ENCODE measurements around the gene CDH13.

Gene CDH13

GRCh38 chr16:82947698-82948097 is 320.9 kb downstream of the CDH13 start:
- no peak overlapping the region for H3K27ac ChIP-seq (ENCODE audit: low read length)
- H3K9me3 ChIP-seq (ENCODE audit: control insufficient read depth in 2 of 2, low read length in 2 of 2): peaks cover 0 to 2% of the 10 kb centered on the region in 2 donors
- H3K36me3 ChIP-seq (ENCODE audit: control insufficient read depth in 2 of 2, insufficient read depth in 2 of 2, low read length in 2 of 2): no peaks in the 10 kb centered on the region
- no peak overlapping the region for H3K4me3 ChIP-seq (ENCODE audit: low read length in 2 of 2)
- H3K27me3 ChIP-seq (ENCODE audit: control insufficient read depth in 1 of 2, insufficient read depth in 2 of 2, low read length in 2 of 2): no peaks in the 10 kb centered on the region
- no peak overlapping the region for H3K9ac ChIP-seq (ENCODE audit: low read length in 2 of 2)
- H3K4me1 ChIP-seq (ENCODE audit: control insufficient read depth, insufficient read depth, low read length): peaks cover 3% of the 10 kb centered on the region

DNA sequence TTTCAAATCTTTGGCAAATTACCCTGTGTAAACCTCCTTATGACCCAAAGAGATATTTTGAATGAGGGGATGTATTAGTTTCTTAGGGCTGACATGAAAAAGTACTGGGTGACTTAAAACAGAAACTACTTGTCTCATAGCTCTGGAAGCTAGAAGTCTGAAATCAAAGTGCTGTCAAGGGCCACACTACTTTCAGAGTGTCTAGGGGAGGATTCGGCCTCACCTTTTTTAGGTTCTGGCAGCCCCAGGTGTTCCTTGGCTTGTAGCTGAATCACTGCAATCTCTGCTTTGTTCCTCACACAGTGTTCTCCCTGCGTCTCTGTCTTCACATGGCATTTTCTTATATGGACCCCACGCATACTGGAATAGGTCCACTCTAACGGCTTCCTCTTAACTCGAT is 322.2 kb downstream of the CDH13 start:
- H3K4me3 ChIP-seq (ENCODE audit: low read length in 2 of 2): peak overlapping the region in 1 of 2 donors; percentile 3
- no peaks in the 10 kb centered on the region for H3K27me3 ChIP-seq (ENCODE audit: control insufficient read depth in 1 of 2, insufficient read depth in 2 of 2, low read length in 2 of 2)
- peak overlapping the region; percentile 37 for H3K27ac ChIP-seq (ENCODE audit: low read length)
- no peaks in the 10 kb centered on the region for H3K36me3 ChIP-seq (ENCODE audit: control insufficient read depth in 2 of 2, insufficient read depth in 2 of 2, low read length in 2 of 2)
- H3K4me1 ChIP-seq (ENCODE audit: control insufficient read depth, insufficient read depth, low read length): peaks cover 3% of the 10 kb centered on the region
- peaks cover 0 to 2% of the 10 kb centered on the region in 2 donors for H3K9me3 ChIP-seq (ENCODE audit: control insufficient read depth in 2 of 2, low read length in 2 of 2)
- H3K9ac ChIP-seq (ENCODE audit: low read length in 2 of 2): no peak overlapping the region

- peaks cover 3% of the 10 kb centered on the region for H3K4me1 ChIP-seq (ENCODE audit: control insufficient read depth, insufficient read depth, low read length)
- H3K4me3 ChIP-seq (ENCODE audit: low read length in 2 of 2): no peak overlapping the region
- H3K27me3 ChIP-seq (ENCODE audit: control insufficient read depth in 1 of 2, insufficient read depth in 2 of 2, low read length in 2 of 2): no peaks in the 10 kb centered on the region
- no peak overlapping the region for H3K27ac ChIP-seq (ENCODE audit: low read length)
- no peaks in the 10 kb centered on the region for H3K36me3 ChIP-seq (ENCODE audit: control insufficient read depth in 2 of 2, insufficient read depth in 2 of 2, low read length in 2 of 2)
- peaks cover 0 to 2% of the 10 kb centered on the region in 2 donors for H3K9me3 ChIP-seq (ENCODE audit: control insufficient read depth in 2 of 2, low read length in 2 of 2)
- no peak overlapping the region for H3K9ac ChIP-seq (ENCODE audit: low read length in 2 of 2)
Measured at GRCh38 chr16:82953517-82953916, 326.7 kb downstream of the CDH13 start.

- H3K27me3 ChIP-seq (ENCODE audit: control insufficient read depth in 1 of 2, insufficient read depth in 2 of 2, low read length in 2 of 2): no peaks in the 10 kb centered on the region
Measured at GRCh38 chr16:82954224-82954929, 327.6 kb downstream of the CDH13 start.

GRCh38 chr16:82955741-82956348 is 329.1 kb downstream of the CDH13 start:
- H3K9ac ChIP-seq (ENCODE audit: low read length in 2 of 2): no peak overlapping the region
- peaks cover 0 to 2% of the 10 kb centered on the region in 2 donors for H3K9me3 ChIP-seq (ENCODE audit: control insufficient read depth in 2 of 2, low read length in 2 of 2)
- no peaks in the 10 kb centered on the region for H3K4me1 ChIP-seq (ENCODE audit: control insufficient read depth, insufficient read depth, low read length)
- H3K27ac ChIP-seq (ENCODE audit: low read length): no peak overlapping the region
- H3K4me3 ChIP-seq (ENCODE audit: low read length in 2 of 2): no peak overlapping the region
- no peaks in the 10 kb centered on the region for H3K36me3 ChIP-seq (ENCODE audit: control insufficient read depth in 2 of 2, insufficient read depth in 2 of 2, low read length in 2 of 2)
- H3K27me3 ChIP-seq (ENCODE audit: control insufficient read depth in 1 of 2, insufficient read depth in 2 of 2, low read length in 2 of 2): no peaks in the 10 kb centered on the region

More at GRCh38 chr16:82954224-82954929, 327.6 kb downstream of the CDH13 start:
- Histone ChIP-seq H3K9ac (ENCODE audit: low read length in 2 of 2) (no peak overlapping the region), H3K4me1 (ENCODE audit: control insufficient read depth, insufficient read depth, low read length) (no peaks in the 10 kb centered on the region), H3K27ac (ENCODE audit: low read length) (no peak overlapping the region), H3K36me3 (ENCODE audit: control insufficient read depth in 2 of 2, insufficient read depth in 2 of 2, low read length in 2 of 2) (no peaks in the 10 kb centered on the region), H3K9me3 (ENCODE audit: control insufficient read depth in 2 of 2, low read length in 2 of 2) (peaks cover 0 to 2% of the 10 kb centered on the region in 2 donors), H3K4me3 (ENCODE audit: low read length in 2 of 2) (no peak overlapping the region)

GRCh38 chr16:82957212-82957611 is 330.4 kb downstream of the CDH13 start:
- Histone ChIP-seq H3K4me3 (ENCODE audit: low read length in 2 of 2) (no peak overlapping the region), H3K4me1 (ENCODE audit: control insufficient read depth, insufficient read depth, low read length) (no peaks in the 10 kb centered on the region), H3K27ac (ENCODE audit: low read length) (no peak overlapping the region), H3K9ac (ENCODE audit: low read length in 2 of 2) (no peak overlapping the region), H3K9me3 (ENCODE audit: control insufficient read depth in 2 of 2, low read length in 2 of 2) (no peaks in the 10 kb centered on the region), H3K36me3 (ENCODE audit: control insufficient read depth in 2 of 2, insufficient read depth in 2 of 2, low read length in 2 of 2) (no peaks in the 10 kb centered on the region), H3K27me3 (ENCODE audit: control insufficient read depth in 1 of 2, insufficient read depth in 2 of 2, low read length in 2 of 2) (no peaks in the 10 kb centered on the region)

GRCh38 chr16:82960918-82961317 is 334.1 kb downstream of the CDH13 start:
- no peak overlapping the region for H3K4me3 ChIP-seq (ENCODE audit: low read length in 2 of 2)
- H3K9ac ChIP-seq (ENCODE audit: low read length in 2 of 2): no peak overlapping the region
- H3K27ac ChIP-seq (ENCODE audit: low read length): no peak overlapping the region
- no peaks in the 10 kb centered on the region for H3K9me3 ChIP-seq (ENCODE audit: control insufficient read depth in 2 of 2, low read length in 2 of 2)
- no peaks in the 10 kb centered on the region for H3K36me3 ChIP-seq (ENCODE audit: control insufficient read depth in 2 of 2, insufficient read depth in 2 of 2, low read length in 2 of 2)
- no peaks in the 10 kb centered on the region for H3K4me1 ChIP-seq (ENCODE audit: control insufficient read depth, insufficient read depth, low read length)
- H3K27me3 ChIP-seq (ENCODE audit: control insufficient read depth in 1 of 2, insufficient read depth in 2 of 2, low read length in 2 of 2): no peaks in the 10 kb centered on the region

DNA sequence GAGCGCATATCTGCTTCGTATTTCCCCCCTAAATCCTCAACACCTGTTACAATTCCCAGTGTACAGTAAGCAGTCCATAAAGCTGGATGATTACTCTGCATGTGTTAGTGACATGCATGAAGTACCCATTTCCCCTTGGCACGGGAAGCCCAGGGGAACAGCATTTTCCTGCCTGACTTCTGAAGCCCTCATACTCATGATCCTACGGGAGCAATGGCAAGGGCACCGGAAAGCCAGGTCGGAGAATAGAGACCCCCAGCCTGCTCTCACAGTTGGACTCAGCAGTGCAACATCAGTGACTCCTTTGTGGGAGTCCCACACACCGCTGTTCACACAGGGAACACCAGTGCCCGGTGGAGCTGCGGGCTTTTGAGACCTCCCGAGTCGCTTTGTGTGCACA is 336.9 kb downstream of the CDH13 start:
- Histone ChIP-seq H3K9ac (ENCODE audit: low read length in 2 of 2) (no peak overlapping the region), H3K4me3 (ENCODE audit: low read length in 2 of 2) (no peak overlapping the region), H3K9me3 (ENCODE audit: control insufficient read depth in 2 of 2, low read length in 2 of 2) (no peaks in the 10 kb centered on the region), H3K27ac (ENCODE audit: low read length) (no peak overlapping the region), H3K27me3 (ENCODE audit: control insufficient read depth in 1 of 2, insufficient read depth in 2 of 2, low read length in 2 of 2) (no peaks in the 10 kb centered on the region), H3K36me3 (ENCODE audit: control insufficient read depth in 2 of 2, insufficient read depth in 2 of 2, low read length in 2 of 2) (no peaks in the 10 kb centered on the region), H3K4me1 (ENCODE audit: control insufficient read depth, insufficient read depth, low read length) (no peaks in the 10 kb centered on the region)

DNA sequence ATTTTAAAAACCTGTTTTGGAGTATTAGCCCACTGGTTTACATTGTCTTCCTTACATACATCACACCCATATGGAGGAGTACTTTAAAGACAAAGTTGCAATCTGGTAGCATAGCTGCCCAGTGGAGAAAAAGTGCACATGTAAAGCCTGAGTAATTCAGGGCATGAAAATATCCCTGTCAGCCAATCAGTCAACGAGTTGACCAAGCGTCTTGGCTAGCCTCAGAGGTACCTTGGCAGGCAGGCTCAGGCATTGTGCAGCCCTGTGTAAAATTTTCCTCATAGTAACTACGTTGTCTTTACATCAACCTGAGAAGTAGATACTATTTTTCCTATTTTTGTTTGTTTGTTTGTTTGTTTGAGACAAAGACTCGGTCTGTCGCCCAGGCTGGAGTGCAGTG is 339.0 kb downstream of the CDH13 start:
- H3K9ac ChIP-seq (ENCODE audit: low read length in 2 of 2): no peak overlapping the region
- no peaks in the 10 kb centered on the region for H3K9me3 ChIP-seq (ENCODE audit: control insufficient read depth in 2 of 2, low read length in 2 of 2)
- H3K4me3 ChIP-seq (ENCODE audit: low read length in 2 of 2): no peak overlapping the region
- no peak overlapping the region for H3K27ac ChIP-seq (ENCODE audit: low read length)
- no peaks in the 10 kb centered on the region for H3K27me3 ChIP-seq (ENCODE audit: control insufficient read depth in 1 of 2, insufficient read depth in 2 of 2, low read length in 2 of 2)
- no peaks in the 10 kb centered on the region for H3K4me1 ChIP-seq (ENCODE audit: control insufficient read depth, insufficient read depth, low read length)
- no peaks in the 10 kb centered on the region for H3K36me3 ChIP-seq (ENCODE audit: control insufficient read depth in 2 of 2, insufficient read depth in 2 of 2, low read length in 2 of 2)

DNA sequence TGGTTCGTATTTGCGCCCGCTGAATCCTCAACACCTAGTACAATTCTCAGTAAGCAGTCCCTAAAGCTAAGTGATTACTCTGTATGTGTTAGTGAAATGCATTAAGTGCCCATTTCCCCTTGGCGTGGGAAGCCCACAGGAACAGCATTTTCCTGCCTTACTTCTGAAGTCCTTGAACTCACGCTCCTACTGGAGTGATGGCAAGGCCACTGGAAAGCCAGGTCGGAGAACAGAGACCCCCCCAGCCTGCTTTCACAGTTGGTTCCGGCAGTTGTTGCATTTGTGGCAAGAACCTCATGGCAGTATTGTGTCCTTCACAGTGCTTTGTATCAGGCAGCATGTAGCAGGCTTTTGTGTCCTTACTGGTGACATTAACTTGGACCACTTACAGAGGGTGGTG is 340.7 kb downstream of the CDH13 start:
- Histone ChIP-seq H3K27me3 (ENCODE audit: control insufficient read depth in 1 of 2, insufficient read depth in 2 of 2, low read length in 2 of 2) (no peaks in the 10 kb centered on the region), H3K9me3 (ENCODE audit: control insufficient read depth in 2 of 2, low read length in 2 of 2) (no peaks in the 10 kb centered on the region), H3K4me3 (ENCODE audit: low read length in 2 of 2) (no peak overlapping the region), H3K4me1 (ENCODE audit: control insufficient read depth, insufficient read depth, low read length) (no peaks in the 10 kb centered on the region), H3K36me3 (ENCODE audit: control insufficient read depth in 2 of 2, insufficient read depth in 2 of 2, low read length in 2 of 2) (no peaks in the 10 kb centered on the region), H3K27ac (ENCODE audit: low read length) (no peak overlapping the region), H3K9ac (ENCODE audit: low read length in 2 of 2) (no peak overlapping the region)

GRCh38 chr16:82971126-82971525 is 344.4 kb downstream of the CDH13 start:
- Histone ChIP-seq H3K36me3 (ENCODE audit: control insufficient read depth in 2 of 2, insufficient read depth in 2 of 2, low read length in 2 of 2) (no peaks in the 10 kb centered on the region), H3K9me3 (ENCODE audit: control insufficient read depth in 2 of 2, low read length in 2 of 2) (peaks cover 0 to 3% of the 10 kb centered on the region in 2 donors), H3K4me3 (ENCODE audit: low read length in 2 of 2) (no peak overlapping the region), H3K27me3 (ENCODE audit: control insufficient read depth in 1 of 2, insufficient read depth in 2 of 2, low read length in 2 of 2) (no peaks in the 10 kb centered on the region), H3K9ac (ENCODE audit: low read length in 2 of 2) (no peak overlapping the region), H3K4me1 (ENCODE audit: control insufficient read depth, insufficient read depth, low read length) (no peaks in the 10 kb centered on the region), H3K27ac (ENCODE audit: low read length) (no peak overlapping the region)
